Left renal cortex interstitium (tissue), 4 donors: ENCODE data around the gene H3-3A. TPM values are rescaled to one million over a fixed set of nuclear protein-coding genes. Genes with fewer than 3 reads are reported as not detected.

Experiments
- DNase-seq, 4 donors: peaks; one replicate each; pipeline ENCODE4 v3.0.0-alpha.2; 2013; ENCODE audit warnings: low read depth in 4 of 4, low spot score in 2 of 4, missing footprints in 1 of 4
- polyA plus RNA-seq, 4 donors: library from polyadenylated mRNA; unstranded; fragments of 120-200 nt; gene quantifications; one replicate each; pipeline ENCODE4 v1.2.1, GENCODE V29; 2013; ENCODE audit not compliant: insufficient read length in 4 of 4

The H3-3A gene
- polyA plus RNA-seq, 4 donors, result 1,203 to 1,589 (median 1,301) TPM

- DNase-seq, result no peak
Observed at GRCh38 chr1:226110249-226111097, 48.0 kb downstream of the H3-3A start.

GRCh38 chr1:226111098-226111882, 48.8 kb downstream of the H3-3A start:
- DNase-seq, result no peak

- DNase-seq, result no peak
Observed at GRCh38 chr1:226111883-226112261, 49.4 kb downstream of the H3-3A start.

- DNase-seq, result no peak
Observed at GRCh38 chr1:226112626-226113025, 50.1 kb downstream of the H3-3A start.

- DNase-seq, result no peak
Observed at GRCh38 chr1:226116673-226117072, 54.2 kb downstream of the H3-3A start.

- DNase-seq, result no peak
Observed at GRCh38 chr1:226117330-226117729, 54.8 kb downstream of the H3-3A start.

GRCh38 chr1:226118357-226118756, 55.8 kb downstream of the H3-3A start:
- no peak for DNase-seq

- no peak for DNase-seq
Observed at GRCh38 chr1:226119169-226119568, 56.7 kb downstream of the H3-3A start.

- no peak for DNase-seq
Observed at GRCh38 chr1:226120398-226120797, 57.9 kb downstream of the H3-3A start.

- no peak for DNase-seq
Observed at GRCh38 chr1:226121049-226121586, 58.6 kb downstream of the H3-3A start.

Other genes with a start within 250 kb of the H3-3A start
- gene TMEM63A, start 180.3 kb upstream of the H3-3A start, polyA plus RNA-seq, result 10 to 100 TPM; 35.5 to 92.6 (median 63.6) TPM
- gene LEFTY1, start 173.6 kb upstream of the H3-3A start, polyA plus RNA-seq, result 1 to 10 TPM; 2.5 to 9.3 (median 6.0) TPM
- gene PYCR2, start 138.5 kb upstream of the H3-3A start, polyA plus RNA-seq, result 10 to 100 TPM; 41.1 to 64.4 (median 56.4) TPM
- 1 to 10 TPM in 3 of 4 donors, under 1 TPM in 1; 0.72 to 1.6 (median 1.1) TPM for gene LEFTY2, start 121.5 kb upstream of the H3-3A start, polyA plus RNA-seq
- gene SDE2, start 63.4 kb upstream of the H3-3A start, polyA plus RNA-seq, result 10 to 100 TPM; 19.2 to 23.2 (median 21.7) TPM
- 10 to 100 TPM; 47.3 to 65.4 (median 55.5) TPM for gene ACBD3, start 124.0 kb downstream of the H3-3A start, polyA plus RNA-seq
- gene MIXL1, start 160.9 kb downstream of the H3-3A start, polyA plus RNA-seq, result under 1 TPM; 0.24 to 0.32 (median 0.27) TPM
- 10 to 100 TPM in 3 of 4 donors, 1 to 10 TPM in 1; 9.8 to 11.5 (median 10.9) TPM for gene LIN9, start 246.4 kb downstream of the H3-3A start, polyA plus RNA-seq